ENCODE data around the gene TMED1. TPM values are rescaled to one million over a fixed set of nuclear protein-coding genes. Genes with fewer than 3 reads are reported as not detected.

TMED1 gene
- total and polyA plus RNA-seq, 2 of the 13 experiments (the other 11 are each of a cell fraction or from before 2014, with no cell fraction given): 48.3 to 51.8 TPM

- TF ChIP-seq MZF1 (CRISPR knock-in tag; IDR thresholded peaks at IDR 0.05; ENCODE audit: borderline replicate concordance) (no peak), REPIN1 (CRISPR knock-in tag; IDR thresholded peaks at IDR 0.05; ENCODE audit: borderline replicate concordance, low read depth) (0 out of 2 replicates have a peak, but pooled peaks have one; percentile 26), NR2F2 (IDR thresholded peaks at IDR 0.05; ENCODE audit: borderline replicate concordance, low read depth) (peak; percentile 71; the same call in 1 of the 2 replicates), ZFP82 (CRISPR knock-in tag; IDR thresholded peaks at IDR 0.05; ENCODE audit: borderline replicate concordance) (no peak), ZNF7 (CRISPR knock-in tag; IDR thresholded peaks at IDR 0.05) (no peak), POLR2G (IDR thresholded peaks at IDR 0.05; ENCODE audit: low read depth, low read length) (no peak), ESRRA (CRISPR knock-in tag; IDR thresholded peaks at IDR 0.05; ENCODE audit: low read depth) (peak; percentile 64; the same call in 1 of the 2 replicates), KDM2A (CRISPR knock-in tag; IDR thresholded peaks at IDR 0.05; ENCODE audit: borderline replicate concordance, low read depth) (no peak), SMARCE1 (IDR thresholded peaks at IDR 0.05; ENCODE audit: borderline replicate concordance) (no peak), ZNF432 (CRISPR knock-in tag; IDR thresholded peaks at IDR 0.05; ENCODE audit: borderline replicate concordance) (no peak), GTF3A (CRISPR knock-in tag; conservative IDR thresholded peaks at IDR 0.05) (no peak), SMAD1 (CRISPR knock-in tag; IDR thresholded peaks at IDR 0.05; ENCODE audit: borderline replicate concordance, low read depth) (no peak), TERF1 (CRISPR knock-in tag; IDR thresholded peaks at IDR 0.05) (no peak), ARHGAP35 (CRISPR knock-in tag; IDR thresholded peaks at IDR 0.05; ENCODE audit: borderline replicate concordance) (no peak), ZNF563 (CRISPR knock-in tag; IDR thresholded peaks at IDR 0.05) (no peak), MTF2 (CRISPR knock-in tag; IDR thresholded peaks at IDR 0.05; ENCODE audit: borderline replicate concordance) (no peak), ZNF879 (CRISPR knock-in tag; IDR thresholded peaks at IDR 0.05) (no peak), TBX2 (CRISPR knock-in tag; IDR thresholded peaks at IDR 0.05; ENCODE audit: borderline replicate concordance) (peak; percentile 11; the same call in 1 of the 2 replicates), NFKBIZ (CRISPR knock-in tag; IDR thresholded peaks at IDR 0.05) (no peak), TFDP2 (CRISPR knock-in tag; IDR thresholded peaks at IDR 0.05) (no peak), PBX2 (CRISPR knock-in tag; IDR thresholded peaks at IDR 0.05) (no peak), GATA4 (IDR thresholded peaks at IDR 0.05; ENCODE audit: borderline replicate concordance, low read depth) (no peak), JARID2 (CRISPR knock-in tag; IDR thresholded peaks at IDR 0.05; ENCODE audit: insufficient replicate concordance) (no peak), MYC (CRISPR knock-in tag; IDR thresholded peaks at IDR 0.05; ENCODE audit: borderline replicate concordance) (0 out of 2 replicates have a peak, but pooled peaks have one; percentile 8)
These were observed 24.5 kb downstream of the TMED1 start (continued) for GRCh38 chr19:10811391-10812111.
